ENCODE results near the gene TNS3. TPM values are rescaled to one million over a fixed set of nuclear protein-coding genes. Genes with fewer than 3 reads are reported as not detected.

TNS3 gene
- total and polyA plus RNA-seq, 2 of the 13 experiments (the other 11 are each of a cell fraction or from before 2014, with no cell fraction given), result 52.9 to 55.7 TPM

- TF ChIP-seq KLF15 (CRISPR knock-in tag; IDR thresholded peaks at IDR 0.05; ENCODE audit: borderline replicate concordance), result no peak
- TF ChIP-seq MED1 (CRISPR knock-in tag; IDR thresholded peaks at IDR 0.05), result peak; percentile 90
- TF ChIP-seq MYPOP (CRISPR knock-in tag; IDR thresholded peaks at IDR 0.05), result 0 out of 2 replicates have a peak, but pooled peaks have one; percentile 45
- peak; percentile 79 for TF ChIP-seq ZNF280D (CRISPR knock-in tag; IDR thresholded peaks at IDR 0.05)
- TF ChIP-seq CCDC6 (CRISPR knock-in tag; IDR thresholded peaks at IDR 0.05), result peak; percentile 38; the same call in 1 of the 2 replicates
- no peak for TF ChIP-seq ZNF274 (CRISPR knock-in tag; IDR thresholded peaks at IDR 0.05)
- TF ChIP-seq ERF (CRISPR knock-in tag; IDR thresholded peaks at IDR 0.05), result peak; percentile 55; the same call in 1 of the 2 replicates
- TF ChIP-seq HOXA7 (CRISPR knock-in tag; IDR thresholded peaks at IDR 0.05), result no peak
- TF ChIP-seq HOXA3 (CRISPR knock-in tag; IDR thresholded peaks at IDR 0.05), result peak; percentile 77
- TF ChIP-seq IRF9 (CRISPR knock-in tag; IDR thresholded peaks at IDR 0.05; ENCODE audit: borderline replicate concordance), result 0 out of 2 replicates have a peak, but pooled peaks have one; percentile 43
- TF ChIP-seq ZNF800 (CRISPR knock-in tag; IDR thresholded peaks at IDR 0.05), result 0 out of 2 replicates have a peak, but pooled peaks have one; percentile 47
- no peak for TF ChIP-seq TP53 (CRISPR knock-in tag; conservative IDR thresholded peaks at IDR 0.05)
- TF ChIP-seq SPEN (CRISPR knock-in tag; IDR thresholded peaks at IDR 0.05; ENCODE audit: low read depth), result peak; percentile 41; the same call in 1 of the 2 replicates
- no peak for TF ChIP-seq MAFG (CRISPR knock-in tag; IDR thresholded peaks at IDR 0.05)
- peak; percentile 94 for TF ChIP-seq SP5 (CRISPR knock-in tag; IDR thresholded peaks at IDR 0.05; ENCODE audit: borderline replicate concordance, low read depth)
- TF ChIP-seq PRDM10 (CRISPR knock-in tag; IDR thresholded peaks at IDR 0.05; ENCODE audit: low read depth), result peak; percentile 73; the same call in 1 of the 2 replicates
- 0 out of 2 replicates have a peak, but pooled peaks have one; percentile 31 for TF ChIP-seq HOXA5 (CRISPR knock-in tag; IDR thresholded peaks at IDR 0.05)
- TF ChIP-seq TGIF2 (CRISPR knock-in tag; IDR thresholded peaks at IDR 0.05), result no peak; the same call in 1 of the 2 replicates
- peak; percentile 76; the same call in 1 of the 2 replicates for TF ChIP-seq ELF3 (CRISPR knock-in tag; IDR thresholded peaks at IDR 0.05)
Measured at GRCh38 chr7:47500103-47500563, 81.8 kb downstream of the TNS3 start (continued).

Data from HepG2 (cell line).